Limb (tissue), 2 donors: Measurements from ENCODE around the gene TOMM20L.

ENCODE experiments used
- DNase-seq, 2 donors: peaks; one replicate each; pipeline ENCODE4 v3.0.0-alpha.2; 2016; ENCODE audit errors: extremely low spot score in 2 of 2

TOMM20L gene

GRCh38 chr14:58426670-58427280 is 31.0 kb downstream of the TOMM20L start:
- DNase-seq = peak; percentile 79 to 82

- DNase-seq = peak; percentile 94 to 99
These were observed 31.8 kb downstream of the TOMM20L start, which contains the start of the genes KIAA0586 and TIMM9 for GRCh38 chr14:58427281-58428117. Gene KIAA0586 (plus strand): TSS chr14:58427719. CDS start chr14:58428265, 546 bp downstream. Gene TIMM9 (minus strand): TSS chr14:58427531. CDS start chr14:58411945, 15,586 bp downstream.

GRCh38 chr14:58428118-58428683 is 32.5 kb downstream of the TOMM20L start:
- DNase-seq = peak; percentile 38 to 72

DNA sequence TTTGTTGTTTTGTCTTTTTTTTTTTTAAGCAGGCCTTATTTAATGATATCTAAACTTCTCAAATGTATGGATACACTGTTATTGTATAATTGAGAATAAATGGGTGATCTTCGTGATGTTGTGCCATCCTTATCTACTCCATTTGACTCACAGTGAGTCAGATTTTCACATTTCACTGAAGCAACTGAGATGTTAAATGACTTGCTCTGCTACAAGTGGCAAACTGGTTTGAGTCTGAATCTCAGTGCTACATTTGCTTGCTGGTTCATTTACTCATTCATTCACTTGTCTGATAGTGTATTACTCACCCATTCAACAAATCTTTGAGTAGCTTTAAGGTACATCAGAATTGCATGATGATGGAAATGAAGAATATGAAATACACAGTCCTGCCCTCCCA is 34.4 kb downstream of the TOMM20L start:
- DNase-seq = no peak

GRCh38 chr14:58439476-58439875 is 43.7 kb downstream of the TOMM20L start:
- no peak for DNase-seq

GRCh38 chr14:58444627-58445026 is 48.9 kb downstream of the TOMM20L start:
- no peak for DNase-seq

DNA sequence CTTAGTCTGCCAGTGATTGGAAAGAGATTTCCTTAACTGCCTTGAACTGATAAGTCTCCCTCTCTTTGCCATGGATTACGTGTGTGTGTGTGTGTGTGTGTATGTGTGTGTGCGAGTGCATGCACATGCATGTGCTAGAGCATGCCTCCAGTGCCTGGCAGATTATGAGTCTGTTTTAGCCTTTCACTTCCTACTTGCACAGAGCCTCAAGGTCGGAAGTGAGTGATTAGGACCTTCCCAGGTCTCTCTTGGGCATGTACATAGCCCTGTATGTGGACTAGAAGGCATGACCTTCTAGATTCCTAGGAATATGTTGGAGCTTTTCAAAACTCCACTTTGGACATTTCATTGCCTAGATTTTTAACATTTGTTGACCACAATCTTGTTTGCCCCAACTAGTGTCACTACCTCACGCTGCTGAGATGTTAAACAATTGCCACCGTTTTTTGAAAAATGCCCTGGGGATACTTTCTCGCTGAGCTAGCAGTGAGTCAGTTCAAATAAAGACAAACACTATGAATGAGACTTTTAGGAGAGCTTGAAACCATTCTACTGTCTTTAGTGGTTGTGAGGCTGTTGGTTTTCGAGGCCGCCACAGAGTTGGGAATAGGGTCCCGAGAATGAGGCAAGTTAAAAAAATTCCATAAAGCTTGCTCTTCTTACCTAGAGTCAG is 60.0 kb downstream of the TOMM20L start:
- no peak for DNase-seq
